K562 (cell line): ENCODE results near the gene PARK7. TPM values are rescaled to one million over a fixed set of nuclear protein-coding genes. Genes with fewer than 3 reads are reported as not detected.

Experiments
- CBFA2T3 ChIP-seq: fragments of 450-650 bp; IDR thresholded peaks from 2 replicates; pipeline ENCODE4 v1.6.1; 2017
- EHMT2 ChIP-seq: fragments of 450-650 bp; IDR thresholded peaks from 2 replicates; pipeline ENCODE4 v1.6.1; 2018; ENCODE audit warnings: antibody characterized with exemption
- ERF ChIP-seq: fragments of 450-650 bp; formaldehyde crosslinking; IDR thresholded peaks from 2 replicates; pipeline ENCODE4 v1.4.0; 2020; ENCODE audit warnings: mild to moderate bottlenecking, mixed read lengths
- ESRRA ChIP-seq: fragments of 450-650 bp; IDR thresholded peaks from 2 replicates; pipeline ENCODE4 v1.6.1; 2014; ENCODE audit warnings: low read depth, mild to moderate bottlenecking, moderate library complexity, borderline replicate concordance
- GABPA ChIP-seq: fragments of 200-800 bp; sonication (Bioruptor generic); conservative IDR thresholded peaks from 2 replicates; pipeline ENCODE4 v1.6.1; 2016; ENCODE audit warnings: low read depth, missing genetic modification characterization, missing compliant biosample characterization
- HDAC1 ChIP-seq, 2 experiments: fragments of 450-650 bp; IDR thresholded peaks; 2 replicates each; pipeline ENCODE4 v1.6.1; 2016 to 2017; ENCODE audit warnings: inconsistent platforms in 1 of 2, mild to moderate bottlenecking in 1 of 2, moderate library complexity in 1 of 2
- HNRNPK ChIP-seq: fragments of 200-400 bp; formaldehyde crosslinking; IDR thresholded peaks from one replicate; pipeline ENCODE4 v1.6.1; 2018; ENCODE audit warnings: mild to moderate bottlenecking, low read depth, low read length; ENCODE audit not compliant: poor library complexity, severe bottlenecking
- NFATC3 ChIP-seq: fragments of 450-650 bp; IDR thresholded peaks from 2 replicates; pipeline ENCODE4 v1.6.1; 2017; ENCODE audit warnings: mild to moderate bottlenecking
- NFIC ChIP-seq: fragments of 450-650 bp; IDR thresholded peaks from 2 replicates; pipeline ENCODE4 v1.6.1; 2017; ENCODE audit warnings: mild to moderate bottlenecking, inconsistent platforms
- POLR2AphosphoS5 ChIP-seq: IDR thresholded peaks from 2 replicates; pipeline ENCODE4 v1.6.1; 2011; ENCODE audit warnings: mild to moderate bottlenecking, low read depth, low read length, moderate library complexity; ENCODE audit not compliant: control insufficient read depth, insufficient read depth
- RBFOX2 ChIP-seq: fragments of 200-400 bp; formaldehyde crosslinking; IDR thresholded peaks from 2 replicates; pipeline ENCODE4 v1.6.1; 2017; ENCODE audit warnings: low read depth, mild to moderate bottlenecking, low read length, moderate library complexity
- RUNX1 ChIP-seq: sonication (generic); IDR thresholded peaks from 2 replicates; pipeline ENCODE4 v1.6.1; 2016; ENCODE audit warnings: antibody characterized with exemption, low read depth
- ZBTB17 ChIP-seq: fragments of 450-650 bp; formaldehyde crosslinking; IDR thresholded peaks from 2 replicates; pipeline ENCODE4 v1.4.0; 2020; ENCODE audit warnings: mild to moderate bottlenecking
- ZNF589 ChIP-seq: fragments of 200-800 bp; sonication (Bioruptor generic); IDR thresholded peaks from 2 replicates; pipeline ENCODE4 v1.6.1; 2016; ENCODE audit warnings: low read depth, missing genetic modification characterization, missing compliant biosample characterization
- polyA plus RNA-seq, 8 experiments: library from polyadenylated mRNA; depleted of rRNA in 4 of 8; stranded (reverse) in 5 of 8; unstranded in 3 of 8; fragments of >200 nt; fragmentation: Nextera tagmentation in 2 of 8; fragmentation: Illumina TruSeq in 1 of 8; extraction: Ambion mirVana in 2 of 8; extraction: Trizol in 1 of 8; gene quantifications; 2 replicates each; pipeline versions ENCODE4 v1.2.1 to v1.2.3, GENCODE V29; 2011 to 2014; ENCODE audit warnings: inconsistent platforms in 1 of 8, missing spikeins in 1 of 8
- total RNA-seq, 7 experiments: library from RNA; depleted of rRNA in 6 of 7; stranded (reverse); fragments of >200 nt in 6 of 7; fragmentation: Illumina TruSeq in 2 of 7; extraction: Trizol in 2 of 7; gene quantifications; 2 replicates each; pipeline versions ENCODE4 v1.2.1 to v1.2.3, GENCODE V29; 2011 to 2021; ENCODE audit warnings: low replicate concordance in 1 of 7
- TF ChIP-seq, protein P1 (sequence below), 2 experiments: fragments of 450-650 bp in 1 of 2; IDR thresholded peaks; 2 replicates each; pipeline ENCODE4 v1.6.1; 2011 to 2017; ENCODE audit warnings: low read depth in 2 of 2, antibody characterized with exemption in 1 of 2, borderline replicate concordance in 1 of 2, low read length in 1 of 2, mild to moderate bottlenecking in 1 of 2, mixed read lengths in 1 of 2; ENCODE audit not compliant: control insufficient read depth in 1 of 2
- TF ChIP-seq, protein P2 (sequence below): sonication (generic); formaldehyde crosslinking; IDR thresholded peaks from 2 replicates; pipeline ENCODE4 v1.9.0; 2022; ENCODE audit warnings: mild to moderate bottlenecking, missing genetic modification reagents
- TF ChIP-seq, protein P3 (sequence below), 2 experiments: IDR thresholded peaks; 2 replicates each; pipeline ENCODE4 v1.6.1; 2011; ENCODE audit warnings: borderline replicate concordance in 1 of 2, control low read depth in 1 of 2, low read depth in 1 of 2, low read length in 1 of 2, mild to moderate bottlenecking in 1 of 2, mixed read lengths in 1 of 2, moderate library complexity in 1 of 2; ENCODE audit not compliant: insufficient read depth in 1 of 2, insufficient read length in 1 of 2, poor library complexity in 1 of 2, severe bottlenecking in 1 of 2; ENCODE audit errors: extremely low read depth in 1 of 2
- TF ChIP-seq, protein P4 (sequence below): fragments of 250-450 bp; sonication (Bioruptor Pico); IDR thresholded peaks from 2 replicates; pipeline ENCODE4 v1.5.0; 2021
- TF ChIP-seq, protein P5 (sequence below), 3 experiments: fragments of 200-800 bp in 1 of 3; sonication (Bioruptor generic) in 1 of 3; sonication (generic) in 1 of 3; formaldehyde crosslinking in 1 of 3; IDR thresholded peaks; 2 replicates each; pipeline versions ENCODE4 v1.6.1 to v1.8.0; 2016 to 2022; ENCODE audit warnings: mild to moderate bottlenecking in 2 of 3, missing compliant biosample characterization in 2 of 3, missing genetic modification characterization in 2 of 3, missing genetic modification reagents in 1 of 3

PARK7 gene
- total and polyA plus RNA-seq, 9 of the 15 experiments (the other 6 are each of a cell fraction or from before 2014, with no cell fraction given) = 374 to 1,298 (median 484) TPM

DNA sequence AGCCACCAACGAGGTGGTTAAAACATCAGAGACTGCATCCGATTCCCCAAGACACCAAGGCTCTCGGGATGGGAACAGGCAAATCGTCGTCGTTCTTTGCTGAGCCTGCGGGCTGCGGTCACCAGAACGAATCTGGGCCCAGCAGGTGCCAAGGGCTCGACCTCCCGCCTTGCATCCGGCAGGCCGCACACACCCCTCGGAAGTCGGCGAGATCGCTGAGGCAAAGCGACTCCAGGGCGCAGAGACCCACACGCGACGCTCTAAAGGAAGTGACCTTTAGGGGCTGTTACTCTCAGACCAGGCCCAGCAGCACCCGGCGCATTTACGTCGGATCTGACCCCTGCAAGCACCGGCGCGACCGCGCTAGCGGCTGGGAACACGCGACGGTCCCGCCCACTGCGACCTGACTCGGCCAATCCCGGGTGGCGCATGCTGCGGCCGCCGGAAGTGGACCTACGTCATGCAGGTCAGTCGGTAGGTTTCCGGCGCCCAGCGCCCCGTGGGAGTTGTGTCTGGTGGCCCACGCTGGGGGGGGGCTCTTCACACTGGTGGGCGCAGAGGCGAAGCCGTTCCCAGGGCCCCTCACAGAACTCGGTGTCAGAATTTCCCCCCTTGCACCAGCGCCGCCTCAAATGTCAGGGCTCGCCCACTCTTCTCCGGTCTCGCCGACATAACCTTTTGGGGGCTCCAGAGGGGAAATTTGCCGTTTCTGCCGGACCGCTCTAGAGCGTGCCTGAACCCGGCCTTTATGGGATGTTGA is 7.5 kb upstream of the PARK7 start (continued):
- TF ChIP-seq CBFA2T3 = peak; percentile 30
- no peak for TF ChIP-seq HNRNPK
- peak; percentile 65 for TF ChIP-seq POLR2AphosphoS5
- TF ChIP-seq ZBTB17 (CRISPR knock-in tag) = peak; percentile 53
- peak; percentile 33; the same call in 1 of the 2 replicates for TF ChIP-seq ERF
- TF ChIP-seq NFIC = peak; percentile 72
- TF ChIP-seq ESRRA = peak; percentile 92
- no peak for TF ChIP-seq RUNX1
- TF ChIP-seq NFATC3 = no peak
- TF ChIP-seq EHMT2 = peak; percentile 78; the same call in 1 of the 2 replicates
- TF ChIP-seq ZNF589 (CRISPR knock-in tag) = peak; percentile 71; the same call in 1 of the 2 replicates
- peak; percentile 97 for TF ChIP-seq RBFOX2
- TF ChIP-seq, protein P1, sequence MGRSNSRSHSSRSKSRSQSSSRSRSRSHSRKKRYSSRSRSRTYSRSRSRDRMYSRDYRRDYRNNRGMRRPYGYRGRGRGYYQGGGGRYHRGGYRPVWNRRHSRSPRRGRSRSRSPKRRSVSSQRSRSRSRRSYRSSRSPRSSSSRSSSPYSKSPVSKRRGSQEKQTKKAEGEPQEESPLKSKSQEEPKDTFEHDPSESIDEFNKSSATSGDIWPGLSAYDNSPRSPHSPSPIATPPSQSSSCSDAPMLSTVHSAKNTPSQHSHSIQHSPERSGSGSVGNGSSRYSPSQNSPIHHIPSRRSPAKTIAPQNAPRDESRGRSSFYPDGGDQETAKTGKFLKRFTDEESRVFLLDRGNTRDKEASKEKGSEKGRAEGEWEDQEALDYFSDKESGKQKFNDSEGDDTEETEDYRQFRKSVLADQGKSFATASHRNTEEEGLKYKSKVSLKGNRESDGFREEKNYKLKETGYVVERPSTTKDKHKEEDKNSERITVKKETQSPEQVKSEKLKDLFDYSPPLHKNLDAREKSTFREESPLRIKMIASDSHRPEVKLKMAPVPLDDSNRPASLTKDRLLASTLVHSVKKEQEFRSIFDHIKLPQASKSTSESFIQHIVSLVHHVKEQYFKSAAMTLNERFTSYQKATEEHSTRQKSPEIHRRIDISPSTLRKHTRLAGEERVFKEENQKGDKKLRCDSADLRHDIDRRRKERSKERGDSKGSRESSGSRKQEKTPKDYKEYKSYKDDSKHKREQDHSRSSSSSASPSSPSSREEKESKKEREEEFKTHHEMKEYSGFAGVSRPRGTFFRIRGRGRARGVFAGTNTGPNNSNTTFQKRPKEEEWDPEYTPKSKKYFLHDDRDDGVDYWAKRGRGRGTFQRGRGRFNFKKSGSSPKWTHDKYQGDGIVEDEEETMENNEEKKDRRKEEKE (IDR thresholded peaks at IDR 0.05; ENCODE audit: borderline replicate concordance in 1 of 2, control insufficient read depth in 1 of 2, low read depth in 2 of 2, low read length in 1 of 2) = no peak
- TF ChIP-seq, protein P2, sequence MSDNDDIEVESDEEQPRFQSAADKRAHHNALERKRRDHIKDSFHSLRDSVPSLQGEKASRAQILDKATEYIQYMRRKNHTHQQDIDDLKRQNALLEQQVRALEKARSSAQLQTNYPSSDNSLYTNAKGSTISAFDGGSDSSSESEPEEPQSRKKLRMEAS (CRISPR knock-in tag) = peak; percentile 96
- TF ChIP-seq, protein P3, sequence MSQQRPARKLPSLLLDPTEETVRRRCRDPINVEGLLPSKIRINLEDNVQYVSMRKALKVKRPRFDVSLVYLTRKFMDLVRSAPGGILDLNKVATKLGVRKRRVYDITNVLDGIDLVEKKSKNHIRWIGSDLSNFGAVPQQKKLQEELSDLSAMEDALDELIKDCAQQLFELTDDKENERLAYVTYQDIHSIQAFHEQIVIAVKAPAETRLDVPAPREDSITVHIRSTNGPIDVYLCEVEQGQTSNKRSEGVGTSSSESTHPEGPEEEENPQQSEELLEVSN (IDR thresholded peaks at IDR 0.05; ENCODE audit: borderline replicate concordance in 1 of 2, extremely low read depth in 1 of 2, insufficient read depth in 1 of 2, insufficient read length in 1 of 2, low read depth in 1 of 2, low read length in 1 of 2, poor library complexity in 1 of 2, severe bottlenecking in 1 of 2) = peak; percentile 64 to 90
- TF ChIP-seq, protein P4, sequence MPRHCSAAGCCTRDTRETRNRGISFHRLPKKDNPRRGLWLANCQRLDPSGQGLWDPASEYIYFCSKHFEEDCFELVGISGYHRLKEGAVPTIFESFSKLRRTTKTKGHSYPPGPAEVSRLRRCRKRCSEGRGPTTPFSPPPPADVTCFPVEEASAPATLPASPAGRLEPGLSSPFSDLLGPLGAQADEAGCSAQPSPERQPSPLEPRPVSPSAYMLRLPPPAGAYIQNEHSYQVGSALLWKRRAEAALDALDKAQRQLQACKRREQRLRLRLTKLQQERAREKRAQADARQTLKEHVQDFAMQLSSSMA (CRISPR knock-in tag) = no peak
- peak; percentile 96 for TF ChIP-seq GABPA (tag)
- peak in 1 of 2 experiments; percentile 81; a peak in 2 of 4 replicates for TF ChIP-seq HDAC1 (IDR thresholded peaks at IDR 0.05)
- TF ChIP-seq, protein P5, sequence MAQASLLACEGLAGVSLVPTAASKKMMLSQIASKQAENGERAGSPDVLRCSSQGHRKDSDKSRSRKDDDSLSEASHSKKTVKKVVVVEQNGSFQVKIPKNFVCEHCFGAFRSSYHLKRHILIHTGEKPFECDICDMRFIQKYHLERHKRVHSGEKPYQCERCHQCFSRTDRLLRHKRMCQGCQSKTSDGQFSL (CRISPR knock-in tag; IDR thresholded peaks at IDR 0.05) = peak; percentile 98
- TF ChIP-seq, protein P5 (tag; IDR thresholded peaks at IDR 0.05) = peak in 1 of 2 experiments; percentile 91; a peak in 2 of 4 replicates
